Stromal cell of bone marrow (primary cell): Measurements from ENCODE around the gene RAB3GAP1.
"Not testable (repeated sequence)": the region's sequence is repeated elsewhere in the genome, so short reads cannot be mapped to it uniquely, and the experiment has no call there.

Experiments used
- DNase-seq: peaks from one replicate; pipeline ENCODE4 v3.0.0-alpha.2; 2012; ENCODE audit warnings: low read depth

The RAB3GAP1 gene

GRCh38 chr2:135052042-135052876, at the start of gene RAB3GAP1:
Gene RAB3GAP1, plus strand, starts transcription at chr2:135052292. Its CDS starts 16 bp downstream, at chr2:135052308.
- peak; percentile 71 for DNase-seq

GRCh38 chr2:135002836-135003235, 49.3 kb upstream of the RAB3GAP1 start:
- DNase-seq, result no peak

GRCh38 chr2:135004005-135004746, 47.9 kb upstream of the RAB3GAP1 start:
- peak; percentile 38 for DNase-seq

GRCh38 chr2:135005753-135006152, 46.3 kb upstream of the RAB3GAP1 start:
- DNase-seq, result no peak

- peak; percentile 3 for DNase-seq
Observed at GRCh38 chr2:135009339-135009738, 42.8 kb upstream of the RAB3GAP1 start.

GRCh38 chr2:135010200-135010942, 41.7 kb upstream of the RAB3GAP1 start:
- DNase-seq, result no peak

GRCh38 chr2:135011633-135012032, 40.5 kb upstream of the RAB3GAP1 start:
- no peak for DNase-seq

- DNase-seq, result no peak
Observed at GRCh38 chr2:135021618-135022017, 30.5 kb upstream of the RAB3GAP1 start.

- no peak for DNase-seq
Observed at GRCh38 chr2:135022952-135023880, 28.9 kb upstream of the RAB3GAP1 start.

- DNase-seq, result no peak
Observed at GRCh38 chr2:135023886-135024485, 28.1 kb upstream of the RAB3GAP1 start.

- no peak for DNase-seq
Observed at GRCh38 chr2:135029481-135030134, 22.5 kb upstream of the RAB3GAP1 start.

GRCh38 chr2:135030826-135031225, 21.3 kb upstream of the RAB3GAP1 start:
- DNase-seq, result no peak

GRCh38 chr2:135033216-135033615, 18.9 kb upstream of the RAB3GAP1 start:
- not testable (repeated sequence) for DNase-seq

- DNase-seq, result no peak
Observed at GRCh38 chr2:135037831-135038230, 14.3 kb upstream of the RAB3GAP1 start.

GRCh38 chr2:135043345-135043744, 8.7 kb upstream of the RAB3GAP1 start:
- no peak for DNase-seq

GRCh38 chr2:135047300-135047699, 4.8 kb upstream of the RAB3GAP1 start, which contains the start of gene MAP3K19:
Gene MAP3K19, minus strand, starts transcription at chr2:135047447. Its CDS starts 22,800 bp downstream, at chr2:135024647.
- no peak for DNase-seq

GRCh38 chr2:135048122-135048521, 4.0 kb upstream of the RAB3GAP1 start:
- no peak for DNase-seq

GRCh38 chr2:135050132-135050531, 2.0 kb upstream of the RAB3GAP1 start:
- no peak for DNase-seq

- no peak for DNase-seq
Observed at GRCh38 chr2:135050684-135051083, 1.4 kb upstream of the RAB3GAP1 start.

- no peak for DNase-seq
Observed at GRCh38 chr2:135052997-135053474, 944 bp downstream of the RAB3GAP1 start.
